ENCODE results near the gene TMEM44. TPM values are rescaled to one million over a fixed set of nuclear protein-coding genes. Genes with fewer than 3 reads are reported as not detected.

TMEM44 gene
- total RNA-seq, 1 experiment from 2014 or later: 11.8 TPM

DNA sequence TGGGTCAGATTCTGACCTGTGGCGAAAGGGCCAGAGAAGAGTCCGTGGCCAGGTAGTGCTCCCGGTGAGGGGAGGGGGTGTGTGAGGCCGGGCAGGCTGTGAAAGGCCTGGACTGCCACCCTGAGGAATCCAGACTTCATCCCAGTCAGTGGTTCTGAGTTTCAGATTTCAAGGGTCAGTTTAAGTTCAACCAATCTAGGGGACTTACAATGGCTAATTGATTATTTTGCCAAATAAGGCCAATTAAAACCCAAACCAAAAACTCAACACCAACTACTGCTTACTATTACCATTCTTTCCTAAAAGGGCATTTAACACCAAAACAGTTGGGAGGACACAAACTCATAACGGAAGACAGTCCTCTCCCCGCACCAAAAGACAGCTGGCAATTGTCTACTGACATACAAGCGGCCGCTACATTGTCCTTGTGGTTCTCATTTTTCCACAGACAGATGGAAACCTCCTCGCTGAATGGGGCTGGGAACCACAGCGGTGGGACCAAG is 30.5 kb downstream of the TMEM44 start:
- no TSS peak for BruUV-seq (replicated peaks)
- Mint-ChIP-seq H3K27ac (ENCODE audit: unreplicated experiment) (no peak overlapping the region), H3K36me3 (ENCODE audit: insufficient read depth, unreplicated experiment) (no peaks in the 10 kb centered on the region), H3K4me1 (ENCODE audit: low read depth, unreplicated experiment) (no peaks in the 10 kb centered on the region), H3K4me3 (ENCODE audit: unreplicated experiment) (no peak overlapping the region), H3K9me3 (ENCODE audit: unreplicated experiment) (no peaks in the 10 kb centered on the region), H3K27me3 (ENCODE audit: insufficient read depth, unreplicated experiment) (no peaks in the 10 kb centered on the region)
- Histone ChIP-seq H3K4me3 (ENCODE audit: low read depth, low read length) (no peak overlapping the region), H3K36me3 (ENCODE audit: control insufficient read depth, insufficient read depth, low read length) (no peaks in the 10 kb centered on the region), H3K27me3 (replicated peaks; ENCODE audit: control insufficient read depth, insufficient read depth, low read length) (no peaks in the 10 kb centered on the region), H3K4me1 (no peaks in the 10 kb centered on the region), H3K9me3 (no peaks in the 10 kb centered on the region)
- no peak for TF ChIP-seq CTCF (IDR thresholded peaks at IDR 0.05; ENCODE audit: insufficient read depth in 1 of 2, low read depth in 1 of 2, low read length in 1 of 2, severe bottlenecking in 1 of 2, unreplicated experiment in 1 of 2)
- DNase-seq: no peak
- intact Hi-C loops (cut with micrococcal nuclease; ENCODE audit: unreplicated experiment): no loop called here
- ChIA-PET CTCF (no interaction called here), POLR2A (no interaction called here)

DNA sequence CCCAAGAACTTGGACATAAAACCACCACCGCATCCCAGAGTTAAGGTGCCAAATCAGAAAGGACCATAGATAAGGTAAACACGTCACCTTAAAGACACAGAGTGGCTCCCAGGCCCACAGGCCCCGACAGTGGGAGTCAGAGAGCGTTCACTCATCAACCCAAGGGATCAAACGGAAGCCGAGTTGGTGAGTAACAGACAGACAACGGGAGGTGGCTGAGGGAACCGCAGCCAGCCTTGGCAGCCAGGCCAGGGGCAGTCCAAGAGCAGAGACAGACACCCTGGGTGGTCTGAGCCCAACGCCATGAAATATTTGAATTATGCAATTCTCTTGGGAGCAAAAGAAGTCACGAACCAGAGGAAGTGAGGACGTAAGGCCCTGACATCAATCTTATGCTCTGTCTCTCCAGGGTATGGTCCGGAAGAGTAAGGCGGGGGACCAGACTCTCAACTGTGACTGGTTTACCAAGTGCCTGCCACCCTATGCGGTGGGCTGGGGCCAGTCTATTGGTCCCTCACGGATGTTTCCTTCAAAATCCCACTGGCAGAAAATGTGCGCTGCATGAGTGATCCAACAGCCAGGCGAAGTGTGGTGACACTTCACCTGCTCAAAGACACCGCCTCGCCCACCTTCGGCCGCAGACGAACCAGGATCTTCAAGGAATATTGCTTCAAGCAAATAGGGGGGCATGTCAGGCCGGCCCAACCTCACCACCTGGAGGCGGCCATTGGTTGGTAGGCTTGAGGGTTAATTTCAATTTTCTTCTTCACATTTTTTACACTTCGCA is 34.3 kb downstream of the TMEM44 start:
- intact Hi-C loops (cut with micrococcal nuclease; ENCODE audit: unreplicated experiment): no loop called here
- POLR2A ChIA-PET: no interaction called here
- no peak for TF ChIP-seq CTCF (IDR thresholded peaks at IDR 0.05; ENCODE audit: insufficient read depth in 1 of 2, low read depth in 1 of 2, low read length in 1 of 2, severe bottlenecking in 1 of 2, unreplicated experiment in 1 of 2)
- CTCF ChIA-PET: no interaction called here
- Histone ChIP-seq H3K27me3 (replicated peaks; ENCODE audit: control insufficient read depth, insufficient read depth, low read length) (no peaks in the 10 kb centered on the region), H3K4me3 (ENCODE audit: low read depth, low read length) (no peak overlapping the region), H3K4me1 (no peaks in the 10 kb centered on the region), H3K36me3 (ENCODE audit: control insufficient read depth, insufficient read depth, low read length) (no peaks in the 10 kb centered on the region; the same call in 1 of the 2 replicates), H3K9me3 (no peaks in the 10 kb centered on the region)
- no peak for DNase-seq
- H3K27me3 Mint-ChIP-seq (ENCODE audit: insufficient read depth, unreplicated experiment): no peaks in the 10 kb centered on the region
- BruUV-seq (replicated peaks): no TSS peak
- H3K27ac Mint-ChIP-seq (ENCODE audit: unreplicated experiment): no peak overlapping the region
- H3K4me1 Mint-ChIP-seq (ENCODE audit: low read depth, unreplicated experiment): no peaks in the 10 kb centered on the region
- H3K4me3 Mint-ChIP-seq (ENCODE audit: unreplicated experiment): no peak overlapping the region
- no peaks in the 10 kb centered on the region for H3K36me3 Mint-ChIP-seq (ENCODE audit: insufficient read depth, unreplicated experiment)
- no peaks in the 10 kb centered on the region for H3K9me3 Mint-ChIP-seq (ENCODE audit: unreplicated experiment)

DNA sequence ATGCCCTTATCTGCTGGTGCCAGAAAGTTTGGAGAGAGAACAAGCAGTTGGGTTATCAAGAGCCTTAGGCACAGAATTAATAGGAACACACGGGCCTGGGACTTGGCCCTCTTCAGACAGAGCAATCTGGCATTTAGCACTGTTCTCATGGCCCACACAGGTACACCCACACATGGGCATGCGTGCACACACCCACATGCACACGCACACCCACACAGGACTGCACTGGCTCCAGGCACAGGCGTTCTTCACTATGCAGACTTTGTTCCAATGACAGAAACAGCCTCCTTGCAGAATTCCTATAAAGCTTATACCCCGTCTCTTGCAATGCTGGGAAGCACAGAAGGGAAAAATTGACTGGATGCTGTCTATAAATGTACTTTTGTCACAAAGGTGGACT is 36.3 kb downstream of the TMEM44 start:
- Mint-ChIP-seq H3K4me1 (ENCODE audit: low read depth, unreplicated experiment) (no peaks in the 10 kb centered on the region), H3K4me3 (ENCODE audit: unreplicated experiment) (no peak overlapping the region), H3K27ac (ENCODE audit: unreplicated experiment) (no peak overlapping the region), H3K36me3 (ENCODE audit: insufficient read depth, unreplicated experiment) (no peaks in the 10 kb centered on the region), H3K27me3 (ENCODE audit: insufficient read depth, unreplicated experiment) (no peaks in the 10 kb centered on the region), H3K9me3 (ENCODE audit: unreplicated experiment) (no peaks in the 10 kb centered on the region)
- no peak for TF ChIP-seq CTCF (IDR thresholded peaks at IDR 0.05; ENCODE audit: insufficient read depth in 1 of 2, low read depth in 1 of 2, low read length in 1 of 2, severe bottlenecking in 1 of 2, unreplicated experiment in 1 of 2)
- H3K4me3 ChIP-seq (ENCODE audit: low read depth, low read length): no peak overlapping the region
- ChIA-PET POLR2A (no interaction called here), CTCF (interaction anchor here (0.8 kb wide), 1 partner anchor 125 kb away, joined by 3 read pairs; no protein-coding TSS in a partner anchor)
- H3K4me1 ChIP-seq: no peaks in the 10 kb centered on the region
- no TSS peak for BruUV-seq (replicated peaks)
- intact Hi-C loops (cut with micrococcal nuclease; ENCODE audit: unreplicated experiment): no loop called here
- DNase-seq: no peak
- H3K36me3 ChIP-seq (ENCODE audit: control insufficient read depth, insufficient read depth, low read length): no peaks in the 10 kb centered on the region; the same call in 1 of the 2 replicates
- H3K27me3 ChIP-seq (replicated peaks; ENCODE audit: control insufficient read depth, insufficient read depth, low read length): no peaks in the 10 kb centered on the region
- no peaks in the 10 kb centered on the region for H3K9me3 ChIP-seq
